NCI-H2227 treated with DMSO at 0.1 percent for 48 hours (cell line): ENCODE measurements around the gene EPHB1.
"Not testable (repeated sequence)": the region's sequence is repeated elsewhere in the genome, so short reads cannot be mapped to it uniquely, and the experiment has no call there.

Source experiments
- DNase-seq: peaks from one replicate; lab custom pipeline; 2025; lab: John Stamatoyannopoulos, UW

EPHB1 gene

GRCh38 chr3:134955874-134956273 lies 160.8 kb downstream of the EPHB1 start:
- DNase-seq = no peak

- no peak for DNase-seq
Measured at GRCh38 chr3:134956395-134956794, 161.3 kb downstream of the EPHB1 start.

- no peak for DNase-seq
Measured at GRCh38 chr3:134956844-134957243, 161.8 kb downstream of the EPHB1 start.

- no peak for DNase-seq
Measured at GRCh38 chr3:134959516-134959915, 164.5 kb downstream of the EPHB1 start.

GRCh38 chr3:134964226-134964625 lies 169.2 kb downstream of the EPHB1 start:
- no peak for DNase-seq

GRCh38 chr3:134965865-134966481 lies 170.9 kb downstream of the EPHB1 start:
- no peak for DNase-seq

- DNase-seq = no peak
Measured at GRCh38 chr3:134970895-134971294, 175.8 kb downstream of the EPHB1 start.

GRCh38 chr3:134971306-134971705 lies 176.2 kb downstream of the EPHB1 start:
- DNase-seq = no peak

GRCh38 chr3:134971907-134972306 lies 176.8 kb downstream of the EPHB1 start:
- DNase-seq = not testable (repeated sequence)

- DNase-seq = no peak
Measured at GRCh38 chr3:134972836-134973455, 177.9 kb downstream of the EPHB1 start.

GRCh38 chr3:134974624-134975023 lies 179.6 kb downstream of the EPHB1 start:
- no peak for DNase-seq

- no peak for DNase-seq
Measured at GRCh38 chr3:134976948-134977347, 181.9 kb downstream of the EPHB1 start.

- DNase-seq = no peak
Measured at GRCh38 chr3:134978658-134979057, 183.6 kb downstream of the EPHB1 start.

- DNase-seq = no peak
Measured at GRCh38 chr3:134985864-134986715, 191.0 kb downstream of the EPHB1 start.

- no peak for DNase-seq
Measured at GRCh38 chr3:134988666-134989065, 193.6 kb downstream of the EPHB1 start.

GRCh38 chr3:134991003-134991402 lies 195.9 kb downstream of the EPHB1 start:
- no peak for DNase-seq

GRCh38 chr3:134991472-134992010 lies 196.5 kb downstream of the EPHB1 start:
- no peak for DNase-seq

- no peak for DNase-seq
Measured at GRCh38 chr3:134992180-134992579, 197.1 kb downstream of the EPHB1 start.

GRCh38 chr3:134992586-134992985 lies 197.5 kb downstream of the EPHB1 start:
- no peak for DNase-seq

GRCh38 chr3:134993011-134993410 lies 198.0 kb downstream of the EPHB1 start:
- no peak for DNase-seq

- DNase-seq = no peak
Measured at GRCh38 chr3:134998158-134998557, 203.1 kb downstream of the EPHB1 start.

GRCh38 chr3:134998855-134999254 lies 203.8 kb downstream of the EPHB1 start:
- DNase-seq = no peak

- DNase-seq = no peak
Measured at GRCh38 chr3:135000465-135000864, 205.4 kb downstream of the EPHB1 start.
